ENCODE results near the gene CDH18.

DNA sequence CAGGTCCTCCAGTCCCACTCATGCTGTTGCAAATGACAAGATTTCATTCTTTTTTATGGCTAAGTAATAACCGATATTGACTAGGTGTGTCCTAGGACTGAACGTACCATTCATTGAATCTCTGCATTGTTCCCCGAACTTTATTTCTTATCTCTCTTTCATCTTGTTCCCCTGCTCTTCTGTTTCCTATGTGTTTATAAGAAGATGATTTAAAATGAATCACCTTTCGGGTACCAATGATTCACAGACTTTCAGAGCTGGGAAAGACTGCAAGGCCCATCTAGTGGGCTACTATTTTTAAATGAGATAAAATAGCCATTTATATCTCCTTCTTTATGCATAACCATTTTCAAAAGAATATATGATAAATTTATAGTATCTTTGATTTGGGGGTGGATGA is 133.0 kb downstream of the CDH18 start:
- TF ChIP-seq POLR2A (IDR thresholded peaks at IDR 0.05) (no peak), EP300 (IDR thresholded peaks at IDR 0.05) (no peak), POLR2AphosphoS5 (IDR thresholded peaks at IDR 0.05) (no peak)
- TF ChIP-seq, protein P1, sequence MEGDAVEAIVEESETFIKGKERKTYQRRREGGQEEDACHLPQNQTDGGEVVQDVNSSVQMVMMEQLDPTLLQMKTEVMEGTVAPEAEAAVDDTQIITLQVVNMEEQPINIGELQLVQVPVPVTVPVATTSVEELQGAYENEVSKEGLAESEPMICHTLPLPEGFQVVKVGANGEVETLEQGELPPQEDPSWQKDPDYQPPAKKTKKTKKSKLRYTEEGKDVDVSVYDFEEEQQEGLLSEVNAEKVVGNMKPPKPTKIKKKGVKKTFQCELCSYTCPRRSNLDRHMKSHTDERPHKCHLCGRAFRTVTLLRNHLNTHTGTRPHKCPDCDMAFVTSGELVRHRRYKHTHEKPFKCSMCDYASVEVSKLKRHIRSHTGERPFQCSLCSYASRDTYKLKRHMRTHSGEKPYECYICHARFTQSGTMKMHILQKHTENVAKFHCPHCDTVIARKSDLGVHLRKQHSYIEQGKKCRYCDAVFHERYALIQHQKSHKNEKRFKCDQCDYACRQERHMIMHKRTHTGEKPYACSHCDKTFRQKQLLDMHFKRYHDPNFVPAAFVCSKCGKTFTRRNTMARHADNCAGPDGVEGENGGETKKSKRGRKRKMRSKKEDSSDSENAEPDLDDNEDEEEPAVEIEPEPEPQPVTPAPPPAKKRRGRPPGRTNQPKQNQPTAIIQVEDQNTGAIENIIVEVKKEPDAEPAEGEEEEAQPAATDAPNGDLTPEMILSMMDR (IDR thresholded peaks at IDR 0.05) = no peak
